ENCODE measurements around the gene SPI1.
"Not testable (repeated sequence)": the region's sequence is repeated elsewhere in the genome, so short reads cannot be mapped to it uniquely, and the experiment has no call there.

SPI1 gene

GRCh38 chr11:47338396-47339241 lies 39.7 kb downstream of the SPI1 start:
- no peak overlapping the region for H3K27ac Mint-ChIP-seq
- H3K27me3 Mint-ChIP-seq (ENCODE audit: low read depth), result no peaks in the 10 kb centered on the region
- H3K4me1 Mint-ChIP-seq (ENCODE audit: low read depth), result no peaks in the 10 kb centered on the region
- H3K9me3 Mint-ChIP-seq, result no peaks in the 10 kb centered on the region
- H3K4me3 Mint-ChIP-seq, result no peak overlapping the region
- DNase-seq (ENCODE audit: low spot score), result no peak
- no peaks in the 10 kb centered on the region for H3K36me3 Mint-ChIP-seq (ENCODE audit: low read depth)

- H3K4me3 Mint-ChIP-seq, result no peak overlapping the region
- H3K4me1 Mint-ChIP-seq (ENCODE audit: low read depth), result no peaks in the 10 kb centered on the region
Measured at GRCh38 chr11:47337229-47337924, 41.0 kb downstream of the SPI1 start.

GRCh38 chr11:47336595-47336994 lies 41.8 kb downstream of the SPI1 start:
- no peaks in the 10 kb centered on the region for H3K9me3 Mint-ChIP-seq
- H3K4me1 Mint-ChIP-seq (ENCODE audit: low read depth), result no peaks in the 10 kb centered on the region
- H3K36me3 Mint-ChIP-seq (ENCODE audit: low read depth), result no peaks in the 10 kb centered on the region
- no peak for DNase-seq (ENCODE audit: low spot score)
- H3K27me3 Mint-ChIP-seq (ENCODE audit: low read depth), result no peaks in the 10 kb centered on the region
- H3K4me3 Mint-ChIP-seq, result no peak overlapping the region
- H3K27ac Mint-ChIP-seq, result no peak overlapping the region

More at GRCh38 chr11:47337229-47337924, 41.0 kb downstream of the SPI1 start:
- Mint-ChIP-seq H3K36me3 (ENCODE audit: low read depth) (no peaks in the 10 kb centered on the region), H3K27ac (no peak overlapping the region), H3K9me3 (no peaks in the 10 kb centered on the region), H3K27me3 (ENCODE audit: low read depth) (no peaks in the 10 kb centered on the region)
- DNase-seq (ENCODE audit: low spot score), result no peak

- no peaks in the 10 kb centered on the region for H3K4me1 Mint-ChIP-seq (ENCODE audit: low read depth)
- no peaks in the 10 kb centered on the region for H3K9me3 Mint-ChIP-seq
- no peaks in the 10 kb centered on the region for H3K36me3 Mint-ChIP-seq (ENCODE audit: low read depth)
- no peaks in the 10 kb centered on the region for H3K27me3 Mint-ChIP-seq (ENCODE audit: low read depth)
- no peak overlapping the region for H3K4me3 Mint-ChIP-seq
- no peak for DNase-seq (ENCODE audit: low spot score)
- H3K27ac Mint-ChIP-seq, result no peak overlapping the region
Measured at GRCh38 chr11:47335733-47336132, 42.6 kb downstream of the SPI1 start.

GRCh38 chr11:47334699-47335411 lies 43.5 kb downstream of the SPI1 start:
- H3K27ac Mint-ChIP-seq; H3K36me3 Mint-ChIP-seq (ENCODE audit: low read depth); H3K4me3 Mint-ChIP-seq; H3K4me1 Mint-ChIP-seq (ENCODE audit: low read depth); DNase-seq (ENCODE audit: low spot score); H3K27me3 Mint-ChIP-seq (ENCODE audit: low read depth); H3K9me3 Mint-ChIP-seq: not testable (repeated sequence)

- H3K4me3 Mint-ChIP-seq, result no peak overlapping the region
- no peaks in the 10 kb centered on the region for H3K27me3 Mint-ChIP-seq (ENCODE audit: low read depth)
- no peak for DNase-seq (ENCODE audit: low spot score)
- peaks cover 4% of the 10 kb centered on the region for H3K36me3 Mint-ChIP-seq (ENCODE audit: low read depth)
- no peaks in the 10 kb centered on the region for H3K4me1 Mint-ChIP-seq (ENCODE audit: low read depth)
- no peaks in the 10 kb centered on the region for H3K9me3 Mint-ChIP-seq
- no peak overlapping the region for H3K27ac Mint-ChIP-seq
Measured at GRCh38 chr11:47333886-47334443, 44.4 kb downstream of the SPI1 start.

- H3K4me1 Mint-ChIP-seq (ENCODE audit: low read depth), result no peaks in the 10 kb centered on the region
- H3K27me3 Mint-ChIP-seq (ENCODE audit: low read depth), result no peaks in the 10 kb centered on the region
- peaks cover 9% of the 10 kb centered on the region for H3K36me3 Mint-ChIP-seq (ENCODE audit: low read depth)
- no peaks in the 10 kb centered on the region for H3K9me3 Mint-ChIP-seq
- no peak overlapping the region for H3K4me3 Mint-ChIP-seq
- no peak overlapping the region for H3K27ac Mint-ChIP-seq
- no peak for DNase-seq (ENCODE audit: low spot score)
Measured at GRCh38 chr11:47333526-47333845, 44.9 kb downstream of the SPI1 start.

GRCh38 chr11:47332791-47333525 lies 45.4 kb downstream of the SPI1 start:
- H3K27me3 Mint-ChIP-seq (ENCODE audit: low read depth), result no peaks in the 10 kb centered on the region
- no peaks in the 10 kb centered on the region for H3K4me1 Mint-ChIP-seq (ENCODE audit: low read depth)
- no peak for DNase-seq (ENCODE audit: low spot score)
- H3K9me3 Mint-ChIP-seq, result no peaks in the 10 kb centered on the region
- H3K36me3 Mint-ChIP-seq (ENCODE audit: low read depth), result peaks cover 13% of the 10 kb centered on the region
- no peak overlapping the region for H3K4me3 Mint-ChIP-seq
- H3K27ac Mint-ChIP-seq, result no peak overlapping the region

- H3K27ac Mint-ChIP-seq, result no peak overlapping the region
- H3K4me3 Mint-ChIP-seq, result no peak overlapping the region
- no peaks in the 10 kb centered on the region for H3K4me1 Mint-ChIP-seq (ENCODE audit: low read depth)
- H3K36me3 Mint-ChIP-seq (ENCODE audit: low read depth), result peaks cover 17% of the 10 kb centered on the region
- DNase-seq (ENCODE audit: low spot score), result no peak
- no peaks in the 10 kb centered on the region for H3K9me3 Mint-ChIP-seq
- H3K27me3 Mint-ChIP-seq (ENCODE audit: low read depth), result no peaks in the 10 kb centered on the region
Measured at GRCh38 chr11:47332303-47332711, 46.0 kb downstream of the SPI1 start.

- no peak overlapping the region for H3K27ac Mint-ChIP-seq
- H3K36me3 Mint-ChIP-seq (ENCODE audit: low read depth), result peaks cover 18% of the 10 kb centered on the region
- no peak overlapping the region for H3K4me3 Mint-ChIP-seq
- no peaks in the 10 kb centered on the region for H3K4me1 Mint-ChIP-seq (ENCODE audit: low read depth)
- no peaks in the 10 kb centered on the region for H3K27me3 Mint-ChIP-seq (ENCODE audit: low read depth)
- DNase-seq (ENCODE audit: low spot score), result no peak
- H3K9me3 Mint-ChIP-seq, result no peaks in the 10 kb centered on the region
Measured at GRCh38 chr11:47331454-47332302, 46.7 kb downstream of the SPI1 start.

- H3K4me1 Mint-ChIP-seq (ENCODE audit: low read depth), result no peaks in the 10 kb centered on the region
- H3K9me3 Mint-ChIP-seq, result no peaks in the 10 kb centered on the region
- peaks cover 29% of the 10 kb centered on the region for H3K36me3 Mint-ChIP-seq (ENCODE audit: low read depth)
- no peaks in the 10 kb centered on the region for H3K27me3 Mint-ChIP-seq (ENCODE audit: low read depth)
- no peak overlapping the region for H3K4me3 Mint-ChIP-seq
- no peak for DNase-seq (ENCODE audit: low spot score)
- no peak overlapping the region for H3K27ac Mint-ChIP-seq
Measured at GRCh38 chr11:47329987-47330931, 48.1 kb downstream of the SPI1 start.

- H3K27me3 Mint-ChIP-seq (ENCODE audit: low read depth), result no peaks in the 10 kb centered on the region
- H3K36me3 Mint-ChIP-seq (ENCODE audit: low read depth), result peaks cover 34% of the 10 kb centered on the region
- H3K27ac Mint-ChIP-seq, result no peak overlapping the region
- no peaks in the 10 kb centered on the region for H3K4me1 Mint-ChIP-seq (ENCODE audit: low read depth)
- no peak overlapping the region for H3K4me3 Mint-ChIP-seq
- H3K9me3 Mint-ChIP-seq, result no peaks in the 10 kb centered on the region
- no peak for DNase-seq (ENCODE audit: low spot score)
Measured at GRCh38 chr11:47329431-47329986, 48.8 kb downstream of the SPI1 start.
